Endothelial cell of umbilical vein (primary cell): Measurements from ENCODE around the gene UCKL1. TPM values are rescaled to one million over a fixed set of nuclear protein-coding genes. Genes with fewer than 3 reads are reported as not detected.

Experiments
- BruUV-seq: library from RNA; stranded (reverse); fragments of 400-500 nt; replicated peaks from 2 replicates; lab custom pipeline; 2021; lab: Mats Ljungman, UMichigan
- CTCF ChIA-PET: fragments of 300-600, 350-600 bp; sonication (Branson Sonifier 250); formaldehyde crosslinking; loops from one replicate; lab custom pipeline; 2021; ENCODE audit warnings: antibody characterized with exemption, inconsistent platforms; lab: Charles Lee
- POLR2A ChIA-PET: fragments of 300-600, 350-600 bp; sonication (Branson Sonifier 250); formaldehyde crosslinking; loops from one replicate; lab custom pipeline; 2021; ENCODE audit warnings: antibody characterized with exemption, inconsistent platforms; lab: Charles Lee
- DNase-seq: peaks from one replicate; pipeline ENCODE4 v3.0.0-alpha.2; 2011; ENCODE audit warnings: low read depth, low spot score
- FAIRE-seq: peaks from 2 replicates; lab custom pipeline; 2011; peaks lifted over from hg19 to GRCh38; lab: Jason Lieb, UNC
- H2AFZ ChIP-seq: 2 replicates; pipeline ENCODE4 v1.6.0; 2012; ENCODE audit warnings: low read depth, low read length, control low read depth, inconsistent platforms
- H3K27ac ChIP-seq: 2 replicates; pipeline ENCODE4 v1.5.1; 2011; ENCODE audit warnings: low read depth, mild to moderate bottlenecking, control low read depth, low read length, moderate library complexity; ENCODE audit not compliant: insufficient read depth
- H3K27me3 ChIP-seq, 2 experiments: 2 replicates each; pipeline versions ENCODE4 v1.6.0 to v1.6.1; 2011; ENCODE audit warnings: low read length in 2 of 2, mixed read lengths in 1 of 2; ENCODE audit not compliant: control insufficient read depth in 2 of 2, insufficient read depth in 2 of 2
- H3K36me3 ChIP-seq, 2 experiments: 2 replicates in 1 of 2; 3 replicates in 1 of 2; pipeline ENCODE4 v1.5.1; 2011; ENCODE audit warnings: low read length in 2 of 2, mild to moderate bottlenecking in 1 of 2, moderate library complexity in 1 of 2; ENCODE audit not compliant: control insufficient read depth in 2 of 2, insufficient read depth in 2 of 2; ENCODE audit errors: extremely low read depth in 1 of 2
- H3K4me1 ChIP-seq: 3 replicates; pipeline ENCODE4 v1.5.1; 2011; ENCODE audit warnings: mild to moderate bottlenecking, low read length; ENCODE audit not compliant: control insufficient read depth, insufficient read depth; ENCODE audit errors: extremely low read depth
- H3K4me2 ChIP-seq: 2 replicates; pipeline ENCODE4 v1.6.1; 2011; ENCODE audit warnings: low read length, control low read depth, mixed read lengths; ENCODE audit not compliant: insufficient read depth
- H3K4me3 ChIP-seq, 3 experiments: fragments of 200-600 bp in 1 of 3; sonication (generic), shearing (Covaris generic) in 1 of 3; replicated peaks in 1 of 3; 2 replicates each; pipeline ENCODE4 v1.5.1; 2011 to 2016; ENCODE audit warnings: control low read depth in 3 of 3, low read length in 3 of 3, mild to moderate bottlenecking in 2 of 3, inconsistent platforms in 1 of 3, low read depth in 1 of 3, moderate library complexity in 1 of 3; ENCODE audit not compliant: insufficient read depth in 1 of 3
- H3K79me2 ChIP-seq: 2 replicates; pipeline ENCODE4 v1.6.0; 2012; ENCODE audit warnings: low read length, inconsistent platforms; ENCODE audit not compliant: control insufficient read depth, insufficient read depth
- H3K9ac ChIP-seq: replicated peaks from 2 replicates; pipeline ENCODE3; 2011; ENCODE audit warnings: low read length, control low read depth; ENCODE audit not compliant: insufficient read depth; ENCODE audit errors: extremely low read depth
- H3K9me1 ChIP-seq: replicated peaks from 3 replicates; pipeline ENCODE4 v1.6.0; 2011; ENCODE audit warnings: mild to moderate bottlenecking, low read length; ENCODE audit not compliant: control insufficient read depth, insufficient read depth; ENCODE audit errors: extremely low read depth
- H3K9me3 ChIP-seq: replicated peaks from 2 replicates; pipeline ENCODE4 v1.5.1; 2012; ENCODE audit warnings: low read length, inconsistent platforms; ENCODE audit not compliant: control insufficient read depth, insufficient read depth
- H4K20me1 ChIP-seq: replicated peaks from 2 replicates; pipeline ENCODE3; 2011; ENCODE audit warnings: mild to moderate bottlenecking, low read length; ENCODE audit not compliant: control insufficient read depth, insufficient read depth; ENCODE audit errors: extremely low read depth
- CTCF ChIP-seq, 2 donors: IDR thresholded peaks; 1 replicate in 1 of 2; 2 replicates in 1 of 2; pipeline ENCODE4 v1.5.1; 2011; ENCODE audit warnings: low read length in 2 of 2, mild to moderate bottlenecking in 2 of 2, moderate library complexity in 2 of 2, control low read depth in 1 of 2, inconsistent platforms in 1 of 2, low read depth in 1 of 2; ENCODE audit not compliant: insufficient read depth in 1 of 2; ENCODE audit errors: extremely low read depth in 1 of 2
- EZH2 ChIP-seq: IDR thresholded peaks from 2 replicates; pipeline ENCODE4 v1.6.1; 2012; ENCODE audit warnings: borderline replicate concordance, low read depth, mild to moderate bottlenecking, moderate library complexity, low read length, inconsistent platforms; ENCODE audit not compliant: severe bottlenecking
- FOS ChIP-seq: IDR thresholded peaks from 2 replicates; pipeline ENCODE4 v1.6.1; 2011; ENCODE audit warnings: mild to moderate bottlenecking, low read length, moderate library complexity, borderline replicate concordance; ENCODE audit not compliant: insufficient read depth
- JUN ChIP-seq: IDR thresholded peaks from 2 replicates; pipeline ENCODE4 v1.6.1; 2011; ENCODE audit warnings: borderline replicate concordance, low read depth; ENCODE audit not compliant: insufficient read length, insufficient read depth
- MAX ChIP-seq: IDR thresholded peaks from 2 replicates; pipeline ENCODE4 v1.6.1; 2011; ENCODE audit not compliant: insufficient read depth, insufficient read length
- MYC ChIP-seq: IDR thresholded peaks from one replicate; pipeline ENCODE4 v1.6.1; 2011; ENCODE audit warnings: mild to moderate bottlenecking, low read depth, low read length
- POLR2A ChIP-seq: IDR thresholded peaks from 2 replicates; pipeline ENCODE4 v1.6.1; 2012; ENCODE audit warnings: low read depth, mild to moderate bottlenecking, control low read depth, low read length
- POLR2AphosphoS5 ChIP-seq: IDR thresholded peaks from 2 replicates; pipeline ENCODE4 v1.6.1; 2012; ENCODE audit warnings: low read depth, mild to moderate bottlenecking, control low read depth, low read length, moderate library complexity; ENCODE audit not compliant: insufficient read depth
- dilution Hi-C: fragments of 300-500 bp; cut with MboI; formaldehyde crosslinking; loops from one replicate; pipeline ENCODE4 v1.15.0; 2019; ENCODE audit warnings: low sequenced_read_pairs; ENCODE audit not compliant: extremely low pct_ligation_motif_present
- intact Hi-C: fragments of 100-400 bp; cut with micrococcal nuclease; formaldehyde crosslinking; loops from one replicate; pipeline ENCODE4 v1.10.0; 2022
- polyA plus RNA-seq, 4 experiments: library from polyadenylated mRNA; depleted of rRNA in 3 of 4; stranded (reverse) in 3 of 4; unstranded in 1 of 4; fragments of >200 nt; gene quantifications; 2 replicates each; pipeline versions ENCODE4 v1.2.1 to v1.2.3, GENCODE V29; 2011 to 2012; ENCODE audit warnings: missing spikeins in 1 of 4
- total RNA-seq: library from RNA; stranded (reverse); gene quantifications from 2 replicates; pipeline ENCODE4 v1.2.3, GENCODE V29; 2021

The UCKL1 gene
- total and polyA plus RNA-seq, 2 donors (not counting 3 experiments of a cell fraction or from before 2014, with no cell fraction given), result 51.1 to 78.8 TPM

DNA sequence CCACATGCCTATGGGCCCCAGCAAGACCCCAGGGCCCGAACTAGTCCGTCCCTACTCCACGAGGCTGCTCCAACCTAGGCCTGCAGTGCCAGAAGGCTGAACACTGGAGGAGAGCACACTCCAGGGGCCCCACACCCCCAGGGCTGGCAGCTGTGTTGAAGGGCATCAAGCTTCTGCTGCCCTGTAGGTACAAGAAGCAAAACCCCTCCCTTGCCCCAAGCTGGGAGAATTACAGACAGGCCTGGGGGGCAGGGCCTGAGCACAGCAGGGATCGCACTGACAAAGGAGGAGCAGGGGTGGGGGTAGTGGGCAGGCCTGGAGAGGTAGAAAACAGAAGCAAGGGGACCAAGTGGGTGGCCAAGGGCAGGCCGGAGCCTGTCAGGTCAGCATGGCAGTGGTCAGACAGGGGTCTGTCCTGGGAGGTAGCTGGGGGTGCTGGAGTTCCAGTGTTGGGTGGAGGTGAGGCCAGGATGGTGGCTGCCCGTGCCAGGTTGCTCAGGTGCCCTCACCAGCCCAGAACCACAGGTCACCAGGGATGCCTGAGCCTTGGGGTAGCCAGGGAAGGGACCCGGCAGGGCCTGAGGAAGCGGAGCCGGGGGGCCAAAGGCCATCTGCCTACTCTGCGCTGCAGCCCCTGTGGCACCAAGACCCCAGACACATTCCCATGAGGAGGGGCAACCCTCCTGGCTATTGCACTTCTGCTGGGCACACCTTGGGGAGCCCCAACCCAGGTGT lies 2.9 kb upstream of the UCKL1 start:
- H3K27ac ChIP-seq, result no peak overlapping the region
- peaks cover 7 to 36% of the 10 kb centered on the region in 2 experiments for H3K36me3 ChIP-seq
- no peak overlapping the region for H3K4me3 ChIP-seq
- no peak overlapping the region for H2AFZ ChIP-seq
- peaks cover 10% of the 10 kb centered on the region for H3K4me1 ChIP-seq
- no peaks in the 10 kb centered on the region for H3K9me3 ChIP-seq
- H4K20me1 ChIP-seq, result no peaks in the 10 kb centered on the region
- FAIRE-seq, result no peak
- H3K79me2 ChIP-seq, result peaks cover 18% of the 10 kb centered on the region
- TF ChIP-seq FOS (no peak), MAX (no peak), EZH2 (no peak), POLR2AphosphoS5 (no peak), POLR2A (no peak), JUN (no peak), MYC (no peak), CTCF (IDR thresholded peaks at IDR 0.05; ENCODE audit: extremely low read depth in 1 of 2, insufficient read depth in 1 of 2, low read depth in 1 of 2, low read length in 2 of 2) (no peak)
- intact Hi-C loops, result loop anchor here (5.0 kb wide), 1 partner anchor 252 kb away; the partner anchor contains the start of genes ARFRP1 and ZGPAT
- H3K9ac ChIP-seq, result no peak overlapping the region
- no peak for DNase-seq
- BruUV-seq, result no TSS peak
- no peaks in the 10 kb centered on the region for H3K27me3 ChIP-seq
- ChIA-PET POLR2A (interaction anchor here (0.5 kb wide), 1 partner anchor 123 kb away, joined by 3 read pairs; no protein-coding TSS in a partner anchor), CTCF (interaction anchor here (1.3 kb wide), 1 partner anchor 15 kb away, joined by 4 read pairs; no protein-coding TSS in a partner anchor)
- H3K4me2 ChIP-seq, result no peak overlapping the region
- dilution Hi-C loops, result no loop called here
- H3K9me1 ChIP-seq, result no peaks in the 10 kb centered on the region
